EL (cell line): ENCODE measurements around the gene CSTPP1.
"Not testable (repeated sequence)": the region's sequence is repeated elsewhere in the genome, so short reads cannot be mapped to it uniquely, and the experiment has no call there.

Source experiments
- DNase-seq: peaks from one replicate; pipeline ENCODE4 v3.0.0-alpha.2; 2016

Gene CSTPP1

DNA sequence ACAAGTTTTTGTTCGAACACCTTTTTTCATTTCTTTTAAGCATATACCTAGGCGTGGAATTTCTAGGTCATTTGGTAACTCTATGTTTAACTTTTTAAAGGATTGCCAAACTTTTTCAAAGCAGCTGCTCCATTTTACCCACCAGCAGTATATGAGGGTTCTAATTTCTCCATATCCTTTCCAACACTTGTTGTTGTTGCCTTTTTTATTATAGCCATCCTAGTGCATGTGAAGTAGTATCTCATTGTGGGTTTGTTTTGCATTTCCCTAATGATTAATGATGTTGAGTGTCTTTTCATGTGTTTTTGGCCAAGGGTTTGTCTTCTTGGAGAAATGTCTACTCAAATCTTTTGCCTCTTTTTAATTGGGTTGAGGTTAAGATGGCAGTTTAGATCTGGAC lies 24.5 kb downstream of the CSTPP1 start:
- DNase-seq = no peak

DNA sequence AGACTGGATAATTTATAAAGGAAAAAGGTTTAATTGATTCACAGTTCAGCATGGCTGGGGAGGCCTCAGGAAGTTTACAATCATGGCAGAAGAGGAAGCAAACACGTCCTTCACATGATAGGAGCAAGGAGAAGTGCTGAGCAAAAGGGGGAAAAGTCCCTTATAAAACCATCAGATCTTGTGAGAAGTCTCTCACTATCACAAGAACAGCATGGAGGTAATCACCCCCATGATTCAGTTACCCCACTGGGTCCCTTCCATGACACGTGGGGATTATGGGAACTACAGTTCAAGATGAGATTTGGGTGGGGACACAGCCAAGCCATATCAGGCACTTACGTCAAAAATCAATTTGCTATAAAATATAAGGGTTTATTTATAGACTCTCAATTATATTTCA lies 25.3 kb downstream of the CSTPP1 start:
- not testable (repeated sequence) for DNase-seq

DNA sequence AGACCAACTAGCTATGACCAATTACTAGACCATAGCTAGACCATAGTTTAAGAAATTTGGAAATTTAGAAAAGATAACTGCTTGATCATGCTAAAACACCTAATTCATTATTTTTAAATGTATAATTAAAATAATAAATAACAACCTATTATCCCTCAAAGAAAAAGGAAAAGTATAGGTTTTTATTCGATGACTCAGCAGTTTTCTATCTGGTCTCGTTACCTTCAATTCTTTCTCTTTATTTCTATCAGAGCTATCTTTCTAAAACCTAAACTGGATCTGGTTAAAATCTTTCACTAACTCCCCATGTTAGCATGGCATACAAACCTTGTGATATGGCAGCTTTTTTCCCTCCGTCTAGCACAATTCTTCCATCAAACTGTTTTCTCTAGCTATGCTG lies 27.3 kb downstream of the CSTPP1 start:
- no peak for DNase-seq

DNA sequence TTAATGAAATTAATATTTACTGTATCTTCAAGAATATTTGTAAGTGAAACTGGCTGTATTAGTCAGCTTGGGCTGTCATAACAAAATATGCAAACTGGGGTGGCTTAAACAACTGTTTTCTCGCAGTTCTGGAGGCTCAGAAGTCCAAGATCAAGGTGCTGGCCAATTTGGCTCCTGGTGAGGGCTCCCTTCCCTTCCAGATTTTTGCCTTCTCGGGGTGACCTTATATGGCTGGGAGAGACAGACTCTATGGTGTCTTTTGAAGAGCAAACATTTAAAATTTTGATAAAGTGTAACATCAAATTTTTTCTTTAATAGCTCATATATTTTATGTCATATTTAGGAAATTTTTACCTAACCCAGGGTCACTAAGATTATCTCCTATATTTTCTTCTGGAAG lies 30.2 kb downstream of the CSTPP1 start:
- no peak for DNase-seq

DNA sequence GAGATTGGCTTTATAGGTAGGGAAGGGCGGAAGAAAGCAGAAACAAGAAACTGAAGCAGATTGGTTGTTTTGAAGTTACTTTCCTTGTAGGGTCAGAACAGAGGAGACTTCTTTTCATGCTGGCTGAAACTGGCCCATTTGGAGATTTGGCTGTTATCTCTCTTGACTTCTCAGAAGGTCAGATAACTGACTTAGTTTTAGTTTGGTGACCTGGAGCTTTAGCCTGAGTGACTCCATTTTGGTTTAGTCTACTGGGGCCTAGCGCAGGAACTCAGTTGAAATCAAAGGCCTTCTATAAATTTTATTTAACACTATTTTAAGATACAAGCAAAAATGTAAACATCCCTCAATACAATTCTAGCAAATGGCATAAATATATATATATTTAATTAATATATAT lies 31.4 kb downstream of the CSTPP1 start:
- DNase-seq = no peak

DNA sequence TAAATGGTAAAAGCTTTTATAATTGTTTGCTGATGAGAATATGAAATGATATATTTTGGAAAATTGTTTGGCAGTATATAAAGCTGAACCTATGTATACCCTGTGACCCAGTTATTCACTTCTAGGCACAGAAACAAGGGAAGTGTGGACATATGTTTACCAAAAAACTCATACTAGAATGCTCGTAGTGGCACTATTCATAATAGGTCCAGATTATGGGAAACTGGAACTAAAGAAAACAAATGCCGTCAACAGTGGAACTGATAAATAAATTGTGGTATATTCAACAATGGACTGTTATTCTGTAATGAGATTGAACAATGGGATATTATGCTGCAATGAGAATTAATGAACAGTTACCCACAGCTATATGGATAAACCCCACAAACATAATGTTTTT lies 32.8 kb downstream of the CSTPP1 start:
- DNase-seq = no peak

DNA sequence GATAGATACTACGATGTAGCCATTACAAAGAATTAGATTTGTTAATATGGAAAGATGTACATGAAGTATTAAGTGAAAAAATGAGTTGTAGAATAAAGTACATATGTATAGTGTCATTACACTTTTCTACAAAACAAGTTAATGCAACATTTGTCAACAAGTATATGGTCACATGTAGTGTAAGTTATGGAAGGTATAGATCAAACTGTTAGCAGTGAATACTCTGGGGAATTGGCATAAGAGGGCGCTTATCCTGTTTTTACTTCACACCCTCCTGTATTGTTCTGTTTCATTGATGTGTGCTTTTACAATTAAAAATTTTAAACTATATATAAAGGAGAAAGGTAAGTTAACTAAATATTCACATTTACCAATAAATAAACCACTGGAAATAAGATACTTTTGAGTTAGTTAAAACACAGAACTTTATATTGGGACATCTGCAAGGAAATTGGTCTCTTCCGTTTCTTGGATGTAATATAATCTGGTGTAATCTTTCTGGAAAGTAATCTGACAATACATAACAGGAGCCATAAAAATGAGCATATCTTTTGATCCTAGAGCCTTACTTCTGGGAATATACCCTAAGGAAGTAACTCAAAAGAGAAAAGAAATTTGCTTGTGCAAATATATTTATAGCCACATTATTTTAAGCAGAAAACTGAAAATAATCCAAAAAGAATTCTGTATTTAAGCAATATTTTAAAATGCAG lies 34.5 kb downstream of the CSTPP1 start:
- DNase-seq = no peak

DNA sequence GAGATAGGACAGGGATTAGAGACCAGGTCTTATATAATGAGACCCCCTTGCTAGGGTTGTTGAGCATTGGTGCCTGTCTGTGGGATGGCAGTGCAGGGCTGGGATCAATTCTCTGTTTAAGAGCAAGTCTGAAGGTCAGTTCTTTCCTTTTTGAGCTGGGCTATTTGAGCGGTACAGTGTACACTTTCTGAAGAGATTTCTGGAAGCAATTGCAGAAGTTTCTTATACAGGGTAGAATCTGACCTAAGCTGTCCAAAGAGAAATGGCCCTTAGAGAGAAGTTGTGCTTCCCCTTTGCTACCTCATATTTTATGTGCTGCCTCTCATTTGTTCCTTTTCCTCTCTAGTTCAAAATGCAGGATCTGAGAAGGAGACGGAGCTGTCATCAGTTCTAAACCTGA lies 35.8 kb downstream of the CSTPP1 start:
- no peak for DNase-seq

DNA sequence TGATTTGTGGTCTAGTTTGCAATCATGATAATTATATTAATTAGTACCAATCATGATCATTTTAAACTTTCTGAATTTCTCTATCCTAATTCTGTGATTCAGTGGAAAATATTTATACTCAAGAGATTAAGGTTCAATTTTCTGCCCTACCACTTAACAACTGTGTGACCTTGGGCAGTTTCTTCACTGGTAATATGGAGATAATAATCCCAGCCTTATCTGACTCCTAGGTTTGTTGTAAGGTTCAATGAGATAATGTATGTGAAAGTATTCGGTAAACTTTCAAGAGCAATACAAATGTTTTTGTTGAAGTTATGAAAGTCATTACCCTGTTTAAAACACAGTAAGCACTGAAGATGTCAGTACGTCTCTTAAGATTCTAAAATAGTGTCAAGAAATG lies 36.3 kb downstream of the CSTPP1 start:
- DNase-seq = no peak

DNA sequence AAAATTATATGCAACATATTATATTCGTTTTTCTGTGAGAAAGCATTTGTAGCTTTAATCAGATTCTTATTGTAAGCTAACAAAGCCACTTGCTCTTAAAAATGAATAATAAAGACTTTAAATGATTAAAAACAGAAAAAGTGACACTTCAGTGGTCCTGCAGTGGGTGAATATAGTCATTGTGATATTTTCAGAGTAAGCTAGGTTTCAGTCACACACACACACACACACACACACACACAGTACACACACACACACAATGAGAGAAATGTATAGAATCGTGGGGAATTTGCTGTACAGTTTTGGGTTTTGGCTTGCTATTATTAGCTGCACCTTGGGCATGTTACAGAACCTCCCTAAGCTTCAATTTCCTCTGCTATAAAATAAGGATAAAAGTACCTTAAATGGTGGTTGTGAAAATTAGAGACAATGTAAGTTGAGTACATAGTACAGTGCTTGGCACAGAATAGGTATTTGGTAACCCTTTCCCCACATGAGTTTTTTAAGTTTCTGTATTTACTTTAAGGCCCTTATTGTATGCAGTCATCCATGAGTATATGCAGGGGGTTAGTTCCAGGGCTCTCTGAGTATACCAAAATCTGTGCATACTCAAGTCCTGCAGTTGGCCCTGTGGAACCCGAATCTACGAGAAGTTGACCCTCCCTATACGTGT lies 39.8 kb downstream of the CSTPP1 start:
- DNase-seq = no peak

DNA sequence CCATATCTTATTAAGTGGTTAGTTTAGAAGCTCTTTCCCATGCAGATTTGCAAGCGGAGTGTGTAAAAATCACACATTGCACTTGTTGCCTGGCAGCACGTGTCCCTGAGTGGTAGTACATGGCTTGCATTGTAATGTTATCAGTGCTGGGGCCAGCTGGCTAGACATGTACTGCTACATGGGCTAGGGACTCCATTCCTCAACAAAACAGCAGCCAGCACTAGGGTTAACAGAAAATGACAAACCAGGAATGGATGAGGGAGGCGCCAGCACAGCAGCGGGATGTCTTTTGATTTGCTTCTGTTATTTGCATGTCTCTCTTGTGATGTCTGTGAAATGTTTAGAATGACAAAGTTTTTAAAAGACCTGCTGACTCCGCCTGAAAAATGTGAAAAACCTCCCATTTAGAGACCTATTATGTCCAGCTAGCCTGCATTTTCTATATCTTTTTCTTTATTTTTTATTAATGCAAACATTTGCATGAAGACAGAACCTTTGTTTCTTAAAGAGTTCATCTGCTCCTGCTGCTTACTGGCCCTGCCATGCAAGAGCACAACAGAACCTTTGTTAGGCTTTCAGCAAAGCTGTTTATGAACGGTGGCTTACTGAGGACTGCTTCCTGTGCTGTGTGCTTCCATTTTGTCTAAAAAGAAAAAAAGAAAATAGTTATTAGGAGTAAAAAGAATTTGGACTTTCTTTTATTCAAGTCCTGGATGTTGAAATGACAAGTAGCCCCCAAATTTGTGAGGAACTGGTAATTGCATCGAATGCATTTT lies 40.7 kb downstream of the CSTPP1 start:
- DNase-seq = no peak

DNA sequence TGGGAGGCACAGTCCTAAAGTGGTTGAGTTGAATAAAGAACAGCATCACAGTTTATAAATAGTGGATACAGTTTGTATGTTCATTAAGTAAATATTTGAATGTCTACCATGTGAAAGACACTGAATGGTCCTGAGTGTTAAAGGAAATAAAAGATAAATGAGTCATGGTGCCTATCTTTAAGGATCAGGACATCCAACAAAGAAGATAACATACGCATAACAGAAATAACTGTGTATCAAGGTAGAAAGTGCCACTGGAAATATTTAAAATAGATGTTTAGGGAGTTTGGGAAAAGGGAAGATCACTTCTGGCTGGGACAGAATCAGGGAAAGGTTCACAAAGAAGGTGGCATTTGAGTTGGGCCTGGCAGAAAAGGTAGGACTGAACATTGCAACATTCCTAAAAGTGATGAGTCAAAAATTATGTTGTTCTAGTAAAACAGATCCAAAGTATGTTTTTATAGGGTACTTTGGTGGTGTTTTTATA lies 41.5 kb downstream of the CSTPP1 start:
- peak; percentile 45 for DNase-seq

DNA sequence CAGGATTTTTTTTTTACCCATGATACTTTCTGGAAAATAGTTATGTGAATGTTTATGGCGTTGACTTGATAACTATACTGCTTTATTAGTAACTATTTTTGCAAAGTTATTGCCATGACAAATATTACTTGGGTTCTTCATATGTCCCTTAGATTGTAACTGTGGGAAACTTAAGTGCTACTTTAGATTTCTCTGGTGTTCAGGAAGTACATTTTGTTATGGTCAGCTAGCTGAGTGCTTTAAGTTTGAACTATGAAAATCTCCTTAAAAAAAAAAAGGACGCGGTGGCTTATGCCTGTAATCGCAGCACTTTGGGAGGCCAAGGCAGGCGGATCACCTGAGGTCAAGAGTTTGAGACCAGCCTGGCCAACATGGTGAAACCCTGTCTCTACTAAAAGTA lies 42.8 kb downstream of the CSTPP1 start:
- no peak for DNase-seq

DNA sequence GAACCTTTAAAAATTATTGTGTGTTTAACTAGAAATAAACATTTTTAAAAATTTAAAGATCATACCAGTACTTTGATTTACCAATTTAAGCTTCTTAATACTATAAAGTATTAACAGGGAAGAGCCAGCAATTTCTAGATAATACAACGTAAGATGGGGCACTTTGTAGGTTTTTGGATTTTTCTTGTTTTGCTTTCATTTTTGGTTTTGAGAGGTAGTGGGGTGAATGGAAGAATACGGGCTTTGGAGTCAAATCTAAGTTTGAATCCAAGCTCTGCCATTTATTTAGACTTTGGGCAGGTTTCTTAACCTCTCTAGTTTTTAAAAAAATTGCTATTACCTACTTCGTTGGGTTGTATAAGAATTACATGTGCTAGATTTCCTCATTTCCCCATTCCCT lies 44.9 kb downstream of the CSTPP1 start:
- no peak for DNase-seq

DNA sequence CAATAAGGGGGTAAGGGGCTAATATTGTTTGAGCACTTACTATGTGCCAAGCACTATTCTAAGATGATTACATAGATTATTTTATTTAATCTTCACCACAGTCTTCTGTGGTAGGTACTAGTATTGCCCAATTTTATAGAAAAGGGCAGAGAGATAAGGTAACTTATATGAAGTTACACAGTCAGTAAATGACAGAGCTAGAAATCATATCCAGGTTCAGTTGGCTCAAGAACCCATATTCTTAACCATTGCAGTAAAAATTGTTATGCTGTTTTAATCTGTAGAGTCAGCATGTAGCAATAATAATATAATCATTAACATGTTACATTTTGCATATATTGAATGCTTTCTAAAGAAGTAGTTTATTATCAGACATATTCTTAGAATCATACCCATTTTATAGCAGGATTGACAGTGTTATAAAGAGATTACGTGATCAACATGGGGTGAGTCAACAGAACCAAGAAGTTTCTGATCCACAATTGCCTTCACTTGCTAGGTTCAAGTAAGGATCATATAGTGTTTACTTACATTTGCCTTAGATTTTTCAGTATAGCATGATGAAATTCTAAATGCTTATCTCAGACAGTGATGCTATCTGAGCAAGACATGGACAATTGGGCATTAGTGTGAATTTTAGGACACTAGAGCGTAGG lies 46.4 kb downstream of the CSTPP1 start:
- DNase-seq = no peak

DNA sequence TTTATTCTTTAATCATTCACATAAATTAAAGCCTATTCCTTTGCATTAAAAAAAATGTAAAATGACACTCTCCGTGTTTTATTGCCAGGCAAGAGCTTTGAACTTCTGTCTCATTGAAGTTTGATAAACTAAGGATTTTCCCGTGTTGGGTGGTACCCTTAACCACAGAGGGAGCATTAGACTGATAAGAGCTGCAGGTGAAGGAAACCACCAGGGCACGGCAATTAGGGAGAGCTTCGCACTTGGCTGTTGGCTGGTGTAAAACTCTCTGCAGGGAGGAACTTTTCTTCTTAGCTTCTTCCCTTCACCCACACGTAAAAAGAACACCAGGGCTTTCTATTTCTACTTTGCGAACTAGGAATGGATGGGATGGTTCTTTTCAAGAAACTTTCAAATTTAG lies 47.0 kb downstream of the CSTPP1 start:
- no peak for DNase-seq

DNA sequence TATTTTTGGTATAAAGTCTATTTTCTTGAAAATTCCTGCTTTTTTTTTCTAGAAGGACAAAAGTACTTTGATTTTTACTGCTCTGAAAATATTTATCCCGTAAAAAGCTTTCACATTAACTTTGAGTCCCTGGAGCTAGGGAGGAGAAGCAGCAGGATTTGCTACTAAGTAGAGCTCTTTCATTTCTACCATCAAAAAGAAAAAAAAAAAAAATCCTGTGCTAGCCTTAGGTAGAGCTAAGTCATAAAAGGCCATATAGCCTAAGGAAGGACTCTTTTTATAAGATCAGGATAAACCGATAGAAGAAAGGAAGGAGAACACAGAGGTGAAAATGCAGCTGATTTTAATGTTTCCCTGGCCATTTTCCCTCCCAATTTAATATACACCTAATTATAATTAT lies 48.0 kb downstream of the CSTPP1 start:
- no peak for DNase-seq

DNA sequence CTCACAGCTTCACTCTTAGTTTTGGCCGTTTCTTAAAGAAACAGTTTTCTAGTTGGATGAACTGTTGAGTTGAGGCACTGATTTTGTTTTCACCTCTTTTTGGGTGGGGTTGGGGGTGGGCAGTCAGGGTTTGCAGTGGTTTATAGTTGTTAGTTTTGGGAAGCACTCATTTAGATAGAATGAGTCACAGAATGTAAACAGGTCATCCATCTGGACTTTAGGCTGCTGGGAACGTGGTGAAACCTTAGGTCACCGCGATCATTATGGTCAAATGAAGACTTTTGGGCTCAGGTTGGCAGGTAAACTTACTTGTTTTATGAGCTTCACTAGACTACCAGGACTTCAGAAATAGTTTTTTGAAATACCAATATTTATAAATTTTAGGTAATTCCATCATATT lies 48.4 kb downstream of the CSTPP1 start:
- DNase-seq = peak; percentile 6

DNA sequence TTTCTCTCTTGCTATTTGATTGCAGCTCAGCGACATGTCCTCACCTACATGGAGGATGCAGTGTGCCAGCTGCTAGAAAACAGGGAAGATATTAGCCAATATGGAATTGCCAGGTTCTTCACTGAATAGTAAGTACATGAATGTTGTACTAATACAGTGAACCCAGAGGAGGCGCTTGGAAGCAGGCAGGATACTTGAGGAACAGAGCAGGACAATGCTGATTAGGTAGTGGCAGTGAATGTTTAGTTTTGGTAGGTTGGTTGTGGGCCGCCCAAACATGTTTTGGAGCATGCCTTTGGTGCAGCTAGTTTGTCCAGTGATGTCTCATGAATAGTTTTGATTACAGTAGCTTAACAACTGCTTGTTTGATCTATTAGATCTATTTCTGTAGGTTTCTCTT lies 50.6 kb downstream of the CSTPP1 start:
- DNase-seq = no peak

DNA sequence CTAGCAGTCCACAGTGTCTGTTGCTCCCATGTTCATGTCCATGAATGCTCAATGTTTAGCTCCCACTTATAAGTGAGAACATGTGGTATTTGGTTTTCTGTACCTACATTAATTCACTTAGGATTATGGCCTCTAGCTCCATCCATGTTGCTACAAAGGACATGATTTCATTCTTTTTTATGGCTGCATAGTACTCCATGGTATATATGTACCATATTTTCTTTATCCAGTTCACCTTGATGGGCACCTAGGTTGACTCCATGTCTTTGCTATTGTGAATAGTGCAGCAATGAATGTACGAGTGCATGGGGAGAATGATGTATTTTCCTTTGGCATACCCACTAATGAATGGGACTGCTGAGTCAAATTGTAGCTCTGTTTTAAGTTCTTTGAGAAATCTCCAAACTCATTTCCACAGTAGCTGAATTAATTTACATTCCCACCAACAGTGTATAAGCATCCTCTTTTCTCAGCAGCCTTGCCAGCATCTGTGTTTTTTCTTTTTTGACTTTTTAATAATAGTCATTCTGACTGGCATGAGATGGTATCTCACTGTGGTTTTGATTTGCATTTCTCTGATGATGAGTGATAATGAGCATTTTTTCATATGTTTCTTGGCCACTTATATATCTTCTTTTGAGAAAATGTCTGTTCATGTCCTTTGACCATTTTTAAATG lies 53.4 kb downstream of the CSTPP1 start:
- not testable (repeated sequence) for DNase-seq

DNA sequence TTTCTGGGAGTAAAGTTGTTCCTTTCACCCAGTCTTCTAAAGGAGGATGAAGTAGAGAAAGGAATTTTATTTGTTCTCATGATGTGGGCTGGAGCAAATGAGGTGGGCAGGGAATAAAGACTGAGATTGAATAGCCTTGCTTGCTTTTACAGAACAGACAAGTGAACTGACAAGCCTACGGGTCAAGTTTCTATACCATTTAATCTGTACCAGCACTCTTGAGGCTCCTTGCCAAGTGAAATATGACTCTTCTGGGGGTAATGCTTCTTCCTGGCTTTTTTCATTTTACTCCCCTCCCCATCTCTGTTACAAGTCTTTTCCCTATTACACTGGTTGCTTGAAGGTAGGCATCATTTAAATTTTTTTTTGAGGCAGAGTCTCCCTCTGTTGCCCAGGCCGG lies 54.8 kb downstream of the CSTPP1 start:
- no peak for DNase-seq

DNA sequence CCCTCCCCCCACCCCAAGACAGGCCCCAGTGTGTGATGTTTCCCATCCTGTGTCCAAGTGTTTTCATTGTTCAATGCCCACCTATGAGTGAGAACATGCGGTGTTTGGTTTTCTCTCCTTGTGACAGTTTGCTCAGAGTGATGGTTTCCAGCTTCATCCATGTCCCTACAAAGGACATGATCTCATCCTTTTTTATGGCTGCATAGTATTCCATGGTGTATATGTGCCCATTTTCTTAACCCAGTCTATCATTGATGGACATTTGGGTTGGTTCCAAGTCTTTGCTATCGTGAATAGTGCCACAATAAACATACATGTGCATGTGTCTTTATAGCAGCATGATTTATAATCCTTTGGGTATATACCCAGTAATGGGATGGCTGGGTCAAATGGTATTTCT lies 55.8 kb downstream of the CSTPP1 start:
- DNase-seq = not testable (repeated sequence)

DNA sequence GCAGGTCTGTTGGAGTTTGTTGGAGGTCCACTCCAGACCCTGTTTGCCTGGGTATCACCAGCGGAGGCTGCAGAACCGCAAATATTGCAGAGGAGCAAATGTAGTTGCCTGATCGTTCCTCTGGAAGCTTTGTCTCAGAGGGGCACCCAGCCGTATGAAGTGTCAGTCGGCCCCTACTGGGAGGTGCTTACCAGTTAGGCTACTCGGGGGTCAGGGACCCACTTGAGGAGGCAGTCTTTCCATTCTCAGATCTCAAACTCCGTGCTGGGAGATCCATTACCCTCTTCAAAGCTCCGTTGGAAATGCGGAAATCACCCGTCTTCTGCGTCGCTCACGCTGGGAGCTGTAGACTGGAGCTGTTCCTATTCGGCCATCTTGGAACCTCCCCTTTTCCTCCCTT lies 61.2 kb downstream of the CSTPP1 start:
- not testable (repeated sequence) for DNase-seq
